Stomach (tissue), 19 donors: ENCODE measurements around the gene RPL4. TPM values are rescaled to one million over a fixed set of nuclear protein-coding genes. Genes with fewer than 3 reads are reported as not detected.

Source experiments
- DNase-seq, 2 donors: peaks; one replicate each; pipeline versions ENCODE4 v3.0.0 to v3.0.0-alpha.2; 2013 to 2019
- H3K27ac ChIP-seq, 5 donors: fragments of 200-600 bp in 4 of 5; sonication (generic) in 4 of 5; one replicate each; pipeline ENCODE4 v1.5.1; 2013 to 2019; ENCODE audit warnings: mild to moderate bottlenecking in 1 of 5, moderate library complexity in 1 of 5
- H3K27me3 ChIP-seq, 3 donors: fragments of 200-600 bp; sonication (generic); one replicate each; pipeline ENCODE4 v1.5.1; 2017 to 2019; ENCODE audit warnings: mixed run types in 1 of 3
- H3K36me3 ChIP-seq, 4 donors: fragments of 200-600 bp; sonication (generic); 1 replicate in 3 of 4; 2 replicates in 1 of 4; pipeline ENCODE4 v1.5.1; 2016 to 2019
- H3K4me1 ChIP-seq, 4 donors: fragments of 200-600 bp; sonication (generic); one replicate each; pipeline ENCODE4 v1.5.1; 2016 to 2019
- H3K4me3 ChIP-seq, 4 donors: fragments of 200-600 bp; sonication (generic) in 3 of 4; one replicate each; pipeline ENCODE4 v1.5.1; 2016 to 2019; ENCODE audit warnings: mild to moderate bottlenecking in 1 of 4
- H3K9me3 ChIP-seq, 4 donors: fragments of 200-600 bp; sonication (generic); one replicate each; pipeline ENCODE4 v1.5.1; 2016 to 2019
- CTCF ChIP-seq, 7 experiments: fragments of 450-650 bp in 4 of 7; fragments of 200-600 bp in 3 of 7; sonication (generic) in 3 of 7; IDR thresholded peaks; one replicate each; pipeline ENCODE4 v1.5.1; 2016 to 2019; ENCODE audit warnings: antibody characterized with exemption in 7 of 7, control low read depth in 2 of 7, mild to moderate bottlenecking in 1 of 7
- EP300 ChIP-seq: sonication (generic); formaldehyde crosslinking; IDR thresholded peaks from one replicate; pipeline ENCODE4 v1.6.1; 2017; ENCODE audit warnings: antibody characterized with exemption
- POLR2A ChIP-seq, 4 donors: fragments of 450-650 bp; IDR thresholded peaks; one replicate each; pipeline ENCODE4 v1.6.1; 2016; ENCODE audit warnings: antibody characterized with exemption in 4 of 4, control low read depth in 2 of 4, mild to moderate bottlenecking in 1 of 4, moderate library complexity in 1 of 4
- POLR2AphosphoS5 ChIP-seq, 3 donors: sonication (generic); formaldehyde crosslinking; IDR thresholded peaks; one replicate each; pipeline ENCODE4 v1.6.1; 2016; ENCODE audit warnings: antibody characterized with exemption in 3 of 3
- WGBS, 5 donors: extraction: QIAGEN DNeasy Blood & Tissue Kit in 3 of 5; methylation state at CpG; one replicate each; pipeline versions ENCODE4 v1.1.5 to v1.1.7; 2013 to 2018; 5-methylcytosine and 5-hydroxymethylcytosine counted together
- intact Hi-C: fragments of 100-400 bp; cut with DNase I; formaldehyde crosslinking; loops from one replicate; pipeline ENCODE4 v1.15.1; 2023; ENCODE audit warnings: low total_unique reads
- long read RNA-seq, 10 donors: transcript quantifications; one replicate each; lab custom pipeline, GENCODE V29; 2026
- polyA plus RNA-seq, 3 donors: library from polyadenylated mRNA; stranded (reverse); fragments of 200-250 nt; gene quantifications; one replicate each; pipeline ENCODE4 v1.2.3, GENCODE V29; 2013
- total RNA-seq, 5 donors: library from RNA; depleted of rRNA; stranded (reverse); fragments of >200 nt; gene quantifications; one replicate each; pipeline versions ENCODE4 v1.1.0 to v1.2.3, GENCODE V29; 2014 to 2016
- donor health status: healthy with polysubstance abuse.
- donor health status: Bipolar disorder and iron deficiency.
- donor health status: healthy.

The RPL4 gene
- total RNA-seq (1,000 to 10,000 TPM in 4 of 5 donors, 100 to 1,000 TPM in 1; 994 to 3,031 (median 2,276) TPM), polyA plus RNA-seq (1,000 to 10,000 TPM; 2,383 to 4,395 (median 2,638) TPM)
- long read RNA-seq, donor 1, transcript RPL4-201 (10 exons, 2,769 nt) = major isoform, 217 of 423 reads
- long read RNA-seq, donor 1, transcript RPL4-210 (6 exons, 1,099 nt) = minor isoform, 5 of 423 reads
- long read RNA-seq, donor 1, transcript RPL4-213 (4 exons, 819 nt) = minor isoform, 8 of 423 reads
- long read RNA-seq, donor 1, partial matches to known transcripts = 176 of 423 reads
- long read RNA-seq, donor 1, other reads (novel, unspliced or antisense) = 14 of 423 reads
- long read RNA-seq, donor 2, transcript RPL4-213 (4 exons, 819 nt) = minor isoform, 5 of 589 reads
- long read RNA-seq, donor 2, transcript RPL4-212 (5 exons, 817 nt) = minor isoform, 12 of 589 reads
- long read RNA-seq, donor 2, transcript RPL4-210 (6 exons, 1,099 nt) = minor isoform, 5 of 589 reads
- long read RNA-seq, donor 2, transcript RPL4-201 (10 exons, 2,769 nt) = major isoform, 411 of 589 reads
- long read RNA-seq, donor 2, partial matches to known transcripts = 145 of 589 reads
- long read RNA-seq, donor 2, other reads (novel, unspliced or antisense) = 8 of 589 reads
- long read RNA-seq, donor 3, transcript RPL4-212 (5 exons, 817 nt) = minor isoform, 7 of 717 reads
- long read RNA-seq, donor 3, transcript RPL4-210 (6 exons, 1,099 nt) = minor isoform, 11 of 717 reads
- long read RNA-seq, donor 3, transcript RPL4-213 (4 exons, 819 nt) = minor isoform, 10 of 717 reads
- long read RNA-seq, donor 3, transcript RPL4-201 (10 exons, 2,769 nt) = major isoform, 342 of 717 reads
- long read RNA-seq, donor 3, partial matches to known transcripts = 313 of 717 reads
- long read RNA-seq, donor 3, other reads (novel, unspliced or antisense) = 28 of 717 reads
- long read RNA-seq, donor 4, transcript RPL4-201 (10 exons, 2,769 nt) = major isoform, 79 of 94 reads
- long read RNA-seq, donor 4, partial matches to known transcripts = 11 of 94 reads
- long read RNA-seq, donor 4, other reads (novel, unspliced or antisense) = 0 of 94 reads
- long read RNA-seq, donor 5, transcript RPL4-213 (4 exons, 819 nt) = minor isoform, 13 of 1,100 reads
- long read RNA-seq, donor 5, transcript RPL4-211 (2 exons, 593 nt) = minor isoform, 9 of 1,100 reads
- long read RNA-seq, donor 5, transcript RPL4-201 (10 exons, 2,769 nt) = major isoform, 556 of 1,100 reads
- long read RNA-seq, donor 5, transcript RPL4-210 (6 exons, 1,099 nt) = minor isoform, 17 of 1,100 reads
- long read RNA-seq, donor 5, partial matches to known transcripts = 434 of 1,100 reads
- long read RNA-seq, donor 5, other reads (novel, unspliced or antisense) = 61 of 1,100 reads
- long read RNA-seq, donor 6, transcript RPL4-201 (10 exons, 2,769 nt) = major isoform, 1,197 of 2,033 reads
- long read RNA-seq, donor 6, transcript RPL4-210 (6 exons, 1,099 nt) = minor isoform, 17 of 2,033 reads
- long read RNA-seq, donor 6, transcript RPL4-213 (4 exons, 819 nt) = minor isoform, 40 of 2,033 reads
- long read RNA-seq, donor 6, transcript RPL4-212 (5 exons, 817 nt) = minor isoform, 22 of 2,033 reads
- long read RNA-seq, donor 6, partial matches to known transcripts = 657 of 2,033 reads
- long read RNA-seq, donor 6, other reads (novel, unspliced or antisense) = 88 of 2,033 reads
- long read RNA-seq, donor 7, transcript RPL4-211 (2 exons, 593 nt) = minor isoform, 17 of 1,149 reads
- long read RNA-seq, donor 7, transcript RPL4-212 (5 exons, 817 nt) = minor isoform, 13 of 1,149 reads
- long read RNA-seq, donor 7, transcript RPL4-213 (4 exons, 819 nt) = minor isoform, 17 of 1,149 reads
- long read RNA-seq, donor 7, transcript RPL4-201 (10 exons, 2,769 nt) = major isoform, 576 of 1,149 reads
- long read RNA-seq, donor 7, partial matches to known transcripts = 481 of 1,149 reads
- long read RNA-seq, donor 7, other reads (novel, unspliced or antisense) = 34 of 1,149 reads
- long read RNA-seq, donor 8, transcript RPL4-213 (4 exons, 819 nt) = minor isoform, 16 of 1,289 reads
- long read RNA-seq, donor 8, transcript RPL4-201 (10 exons, 2,769 nt) = major isoform, 652 of 1,289 reads
- long read RNA-seq, donor 8, transcript RPL4-212 (5 exons, 817 nt) = minor isoform, 13 of 1,289 reads
- long read RNA-seq, donor 8, transcript RPL4-210 (6 exons, 1,099 nt) = minor isoform, 15 of 1,289 reads
- long read RNA-seq, donor 8, partial matches to known transcripts = 535 of 1,289 reads
- long read RNA-seq, donor 8, other reads (novel, unspliced or antisense) = 51 of 1,289 reads
- long read RNA-seq, donor 9, transcript RPL4-213 (4 exons, 819 nt) = minor isoform, 15 of 1,077 reads
- long read RNA-seq, donor 9, transcript RPL4-210 (6 exons, 1,099 nt) = minor isoform, 21 of 1,077 reads
- long read RNA-seq, donor 9, transcript RPL4-212 (5 exons, 817 nt) = minor isoform, 21 of 1,077 reads
- long read RNA-seq, donor 9, transcript RPL4-201 (10 exons, 2,769 nt) = major isoform, 451 of 1,077 reads
- long read RNA-seq, donor 9, partial matches to known transcripts = 515 of 1,077 reads
- long read RNA-seq, donor 9, other reads (novel, unspliced or antisense) = 43 of 1,077 reads
- long read RNA-seq, donor 10, transcript RPL4-213 (4 exons, 819 nt) = minor isoform, 8 of 437 reads
- long read RNA-seq, donor 10, transcript RPL4-212 (5 exons, 817 nt) = minor isoform, 7 of 437 reads
- long read RNA-seq, donor 10, transcript RPL4-201 (10 exons, 2,769 nt) = major isoform, 246 of 437 reads
- long read RNA-seq, donor 10, partial matches to known transcripts = 156 of 437 reads
- long read RNA-seq, donor 10, other reads (novel, unspliced or antisense) = 14 of 437 reads

- peak; percentile 82 to 94 for DNase-seq
- H3K9me3 ChIP-seq = no peaks in the 10 kb centered on the region
- intact Hi-C loops = no loop called here
- H3K4me1 ChIP-seq = peaks cover 18 to 49% (median 38%) of the 10 kb centered on the region in 4 donors
- peak; percentile 79 to 99 (median 99) for TF ChIP-seq POLR2AphosphoS5 (IDR thresholded peaks at IDR 0.05)
- peak in 3 of 7 experiments; percentile 9 to 30 (median 18) for TF ChIP-seq CTCF (IDR thresholded peaks at IDR 0.05)
- TF ChIP-seq EP300 = no peak
- TF ChIP-seq POLR2A (IDR thresholded peaks at IDR 0.05) = peak in 2 of 4 donors; percentile 93 to 96
- H3K4me3 ChIP-seq = peak within 1 kb of the TSS; percentile 63 to 96 (median 75)
- H3K36me3 ChIP-seq = peaks cover 32 to 36% (median 35%) of the 10 kb centered on the region in 4 donors
- H3K27me3 ChIP-seq = no peaks in the 10 kb centered on the region
- peak within 1 kb of the TSS; percentile 82 to 96 (median 94) for H3K27ac ChIP-seq
- WGBS, 5 donors = 0 to 1% (median 0%) methylated on average over 44 to 46 of the region's 46 CpGs
These were observed at the start of gene RPL4, which contains the start of gene ZWILCH for GRCh38 chr15:66504563-66505429. RPL4 (minus strand) TSS chr15:66504855; CDS start chr15:66504790, 65 bp downstream. ZWILCH (plus strand) TSS chr15:66505326; CDS start chr15:66505339, 13 bp downstream.

- WGBS, 5 donors = 93 to 100% (median 100%) methylated on average over 1 of the region's 1 CpG
- intact Hi-C loops = no loop called here
- no peaks in the 10 kb centered on the region for H3K9me3 ChIP-seq
- TF ChIP-seq CTCF (IDR thresholded peaks at IDR 0.05) = no peak
- no peak for TF ChIP-seq EP300
- no peak for TF ChIP-seq POLR2AphosphoS5 (IDR thresholded peaks at IDR 0.05)
- no peak for TF ChIP-seq POLR2A (IDR thresholded peaks at IDR 0.05)
- DNase-seq = no peak
- no peak overlapping the region for H3K4me3 ChIP-seq
- no peaks in the 10 kb centered on the region for H3K27me3 ChIP-seq
- no peaks in the 10 kb centered on the region for H3K4me1 ChIP-seq
- peaks cover 3 to 40% (median 30%) of the 10 kb centered on the region in 4 donors for H3K36me3 ChIP-seq
- no peak overlapping the region for H3K27ac ChIP-seq
These were observed 40.6 kb upstream of the RPL4 start for GRCh38 chr15:66545255-66545654.
